HG02970 (cell line): ENCODE results near the gene NOD1.

Experiments
- ATAC-seq: cut with Tn5 transposase; IDR thresholded peaks from one replicate; pipeline ENCODE4 v1.9.1; 2021; ENCODE audit warnings: mild to moderate bottlenecking, moderate library complexity, moderate number of reproducible peaks; ENCODE audit not compliant: unreplicated experiment, low FRiP score

NOD1 gene

DNA sequence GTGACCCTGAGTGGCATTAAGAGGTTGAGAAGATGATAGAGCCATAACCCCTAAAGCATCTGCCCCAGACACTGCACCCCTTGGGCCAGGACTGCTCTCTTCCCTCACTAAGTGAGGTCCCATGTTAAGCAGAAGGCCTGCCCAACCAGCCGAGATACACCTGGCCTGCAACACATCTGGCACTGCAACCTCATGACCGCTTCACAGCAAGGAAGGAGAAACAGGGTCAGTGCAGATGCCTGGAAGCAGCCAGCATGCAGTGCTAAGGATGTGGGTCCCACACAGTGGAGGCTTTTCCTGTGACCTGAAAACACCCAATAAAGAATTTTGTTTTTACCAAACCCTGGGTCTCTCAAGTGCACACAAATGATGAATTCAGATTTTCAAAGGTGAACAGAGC lies 7.4 kb downstream of the NOD1 start:
- no peak for ATAC-seq

DNA sequence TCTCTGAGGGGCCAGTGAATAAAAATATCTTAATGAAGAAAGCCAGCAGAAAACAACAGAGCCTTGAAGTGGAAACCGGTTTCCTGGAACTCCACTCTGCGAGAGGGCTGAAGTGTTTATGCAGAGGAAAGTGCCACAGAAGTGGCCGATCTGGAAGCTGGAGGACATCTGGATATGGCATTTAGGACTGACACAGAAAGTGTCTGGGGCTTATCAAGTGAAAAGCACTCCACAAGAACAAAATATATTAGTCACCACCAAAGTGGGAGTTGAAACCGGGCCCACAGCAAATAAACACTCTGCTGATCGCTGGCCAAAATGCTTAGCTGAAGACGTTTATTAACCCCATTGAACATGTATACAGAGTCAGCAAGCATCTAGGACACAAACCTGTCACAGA lies 7.8 kb downstream of the NOD1 start:
- no peak for ATAC-seq

DNA sequence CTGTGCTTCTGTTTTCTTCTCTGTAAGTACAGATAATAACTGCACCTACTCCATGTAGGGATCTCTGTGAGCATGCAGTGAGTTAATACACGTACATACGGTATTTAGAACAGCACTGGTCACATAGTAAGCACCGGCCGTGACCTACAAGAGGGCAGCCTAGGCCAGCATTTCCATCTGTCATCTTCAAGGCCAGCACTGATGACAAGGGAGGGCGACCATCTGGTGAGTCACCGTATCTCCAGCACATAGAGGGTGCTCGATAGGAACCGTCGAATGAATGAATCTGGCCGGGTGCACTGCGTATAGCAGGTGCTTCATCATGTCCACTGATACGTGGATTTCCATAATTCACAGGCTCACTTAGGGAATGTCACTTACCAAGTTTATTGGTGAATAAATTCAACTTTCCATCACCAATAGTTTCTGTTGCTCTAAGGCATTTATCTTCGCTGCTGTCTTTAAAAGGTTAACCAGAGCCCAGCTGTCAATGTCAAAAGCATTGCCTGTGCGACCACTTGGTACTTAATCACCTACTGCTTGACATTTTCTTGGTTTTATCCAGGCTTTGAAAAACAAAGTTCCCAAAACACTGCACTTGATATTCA lies 8.3 kb downstream of the NOD1 start:
- no peak for ATAC-seq

DNA sequence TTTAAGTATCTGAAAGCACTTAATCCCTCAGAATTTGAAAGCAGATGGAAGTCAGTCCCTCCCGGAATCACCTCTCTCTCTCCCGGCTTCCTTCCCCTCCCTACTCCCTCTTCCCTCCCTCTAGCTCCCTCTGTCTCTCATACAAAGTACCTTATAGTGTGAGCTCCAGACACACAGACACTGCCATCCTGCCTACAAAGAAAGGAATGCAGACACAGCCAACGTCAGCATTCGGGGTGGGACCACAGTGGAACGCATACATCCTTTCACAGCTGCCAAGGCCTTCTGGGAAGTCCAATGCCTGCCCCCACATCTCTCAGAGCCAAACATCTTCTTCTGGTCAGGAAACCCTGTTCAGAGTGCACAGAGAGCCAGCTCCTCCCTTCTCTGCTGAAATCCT lies 9.3 kb downstream of the NOD1 start:
- ATAC-seq, result no peak

DNA sequence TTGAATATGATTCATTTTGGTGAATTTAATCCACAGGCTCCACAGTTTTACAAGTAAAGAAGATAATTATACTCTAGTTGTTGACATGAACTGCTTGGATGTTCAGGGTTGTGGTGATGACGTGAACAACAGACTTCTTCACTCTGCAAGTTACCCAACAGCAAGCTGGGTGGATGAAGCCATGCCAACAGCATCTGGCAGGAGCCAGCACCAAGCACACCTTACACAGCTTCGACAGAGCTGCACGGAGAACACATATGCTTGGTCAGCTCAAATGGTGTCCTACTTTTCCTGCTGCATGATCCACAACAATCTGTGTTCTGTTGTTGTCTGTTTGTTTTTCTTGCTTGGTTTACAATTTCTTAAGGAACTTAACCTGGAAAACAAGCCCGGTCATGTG lies 9.8 kb downstream of the NOD1 start:
- ATAC-seq, result no peak

DNA sequence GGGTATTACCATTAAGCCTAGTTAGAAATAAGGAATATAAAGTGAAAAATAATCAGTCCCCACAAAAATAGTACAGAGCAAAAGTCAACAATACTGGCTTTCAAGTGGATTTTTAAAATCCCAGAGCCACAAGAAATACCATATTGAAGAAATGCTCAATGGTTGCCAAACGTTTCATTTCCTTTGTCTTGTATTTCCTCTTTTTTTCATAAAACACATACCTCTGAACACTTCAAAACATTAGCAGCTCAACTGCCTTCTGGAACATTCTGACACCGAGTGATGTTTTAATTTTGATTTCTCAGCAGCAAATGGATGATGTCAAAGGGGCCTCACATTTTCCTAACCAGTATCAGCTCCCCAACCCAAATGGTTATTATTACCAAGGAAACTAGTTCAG lies 10.5 kb downstream of the NOD1 start:
- ATAC-seq, result no peak

DNA sequence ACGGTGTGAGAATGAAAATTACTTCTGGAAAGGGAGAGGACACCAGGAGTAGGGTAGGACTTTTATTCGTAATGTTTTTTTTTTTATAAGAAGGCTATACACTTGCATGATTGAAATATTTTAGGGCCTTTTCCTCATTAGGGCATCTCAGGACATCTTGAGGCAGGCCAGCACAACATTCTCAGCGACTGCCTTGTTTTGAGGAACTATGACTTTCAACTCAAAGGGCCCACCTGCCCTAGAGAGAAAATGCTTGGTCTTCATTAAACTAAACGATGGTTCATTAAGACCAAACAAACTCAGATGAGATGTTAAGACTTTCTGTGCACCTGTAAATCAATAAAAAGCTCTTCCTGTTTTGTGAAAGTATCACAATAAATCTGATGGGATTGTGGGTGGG lies 11.3 kb downstream of the NOD1 start:
- ATAC-seq, result no peak

DNA sequence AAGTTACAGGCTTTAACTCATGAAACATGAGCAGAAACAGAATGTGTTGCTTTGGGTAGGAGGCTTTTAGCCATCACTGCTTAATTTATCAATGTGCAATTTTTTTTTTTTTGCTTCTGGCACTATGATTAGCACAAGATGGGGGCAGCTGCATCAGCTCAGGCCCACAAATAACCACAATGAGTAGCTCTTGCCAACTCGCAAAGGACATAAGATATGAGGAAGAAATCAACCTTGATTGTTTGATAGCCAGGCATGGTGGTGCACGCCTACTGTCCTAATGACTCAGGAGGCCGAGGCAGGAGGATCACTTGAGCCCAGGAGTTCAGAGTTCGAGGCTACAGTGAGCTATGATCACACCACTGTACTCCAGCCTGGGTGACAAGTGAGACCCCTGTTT lies 12.3 kb downstream of the NOD1 start:
- no peak for ATAC-seq

DNA sequence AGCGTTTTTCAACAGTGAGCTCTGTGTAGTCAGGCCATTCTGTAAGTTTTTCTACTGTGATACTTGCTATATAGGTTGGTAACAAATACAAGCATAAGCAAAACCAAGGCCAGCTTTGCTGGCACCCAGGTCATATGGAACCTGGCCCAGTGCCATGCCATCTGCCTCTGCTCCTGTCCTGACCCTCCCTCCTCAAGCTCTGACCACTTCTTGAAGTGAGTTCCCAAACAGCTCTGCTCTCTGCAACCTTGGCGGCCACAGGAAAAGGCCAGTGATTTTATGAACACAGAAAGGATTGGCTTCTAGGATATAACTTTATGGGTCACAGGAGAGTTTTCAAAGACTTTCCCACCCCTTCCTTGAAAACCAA lies 12.8 kb downstream of the NOD1 start:
- no peak for ATAC-seq

DNA sequence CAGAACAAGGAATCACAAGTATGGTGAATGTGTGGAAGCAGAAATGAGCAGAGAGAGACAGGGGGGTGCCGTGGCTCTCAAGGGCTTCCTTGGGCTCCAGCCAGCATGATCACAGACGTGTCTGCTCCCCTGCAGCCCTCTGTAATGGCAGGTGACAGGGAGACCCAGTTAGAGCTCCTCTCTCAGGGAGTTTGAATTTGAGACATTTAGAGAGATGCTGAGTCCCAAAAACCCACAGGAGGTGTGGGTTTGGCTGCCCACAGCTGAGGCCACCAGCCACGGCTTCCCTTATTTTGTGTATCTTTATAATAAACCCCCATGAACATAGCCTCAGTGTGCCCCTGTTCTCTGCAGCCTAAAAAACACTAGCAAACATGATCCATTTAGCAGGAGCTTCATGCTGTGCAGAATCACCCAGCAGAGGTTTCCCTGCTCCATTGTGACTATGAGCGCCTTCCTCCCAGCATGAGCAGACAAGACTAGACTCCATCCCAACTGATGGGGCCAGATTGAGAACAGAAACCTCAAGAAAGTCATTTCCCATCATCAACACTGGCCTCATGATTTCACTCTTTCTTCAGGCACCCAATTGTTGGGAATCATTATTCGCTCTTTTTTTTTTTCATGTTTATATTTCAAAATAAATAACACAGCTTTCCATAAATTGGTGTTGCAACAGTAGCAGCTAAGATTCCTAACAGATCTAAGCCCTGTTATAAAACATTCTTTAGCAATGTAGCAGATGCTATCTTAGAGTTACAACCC lies 13.4 kb downstream of the NOD1 start:
- no peak for ATAC-seq

DNA sequence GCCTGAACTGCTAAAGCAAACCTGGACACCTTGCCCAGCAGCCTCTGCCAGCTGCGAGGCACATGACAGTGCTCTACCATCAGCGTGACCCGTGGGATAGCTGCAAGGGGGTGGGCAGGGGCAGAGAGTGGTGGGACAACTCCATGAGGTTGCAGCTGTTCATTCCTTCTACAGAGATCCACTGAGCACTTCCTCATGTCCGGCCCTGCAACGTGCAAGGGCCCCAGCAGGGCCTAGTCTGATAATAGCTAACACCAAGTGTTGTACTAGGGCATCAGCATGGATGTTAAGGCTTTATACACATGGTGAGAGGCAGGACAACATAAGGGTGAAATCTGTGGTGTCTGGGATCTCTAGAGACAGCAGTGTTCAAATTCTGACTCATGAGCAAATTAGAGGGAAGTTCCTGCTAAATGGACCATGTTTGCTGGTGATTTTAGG lies 14.3 kb downstream of the NOD1 start:
- no peak for ATAC-seq

DNA sequence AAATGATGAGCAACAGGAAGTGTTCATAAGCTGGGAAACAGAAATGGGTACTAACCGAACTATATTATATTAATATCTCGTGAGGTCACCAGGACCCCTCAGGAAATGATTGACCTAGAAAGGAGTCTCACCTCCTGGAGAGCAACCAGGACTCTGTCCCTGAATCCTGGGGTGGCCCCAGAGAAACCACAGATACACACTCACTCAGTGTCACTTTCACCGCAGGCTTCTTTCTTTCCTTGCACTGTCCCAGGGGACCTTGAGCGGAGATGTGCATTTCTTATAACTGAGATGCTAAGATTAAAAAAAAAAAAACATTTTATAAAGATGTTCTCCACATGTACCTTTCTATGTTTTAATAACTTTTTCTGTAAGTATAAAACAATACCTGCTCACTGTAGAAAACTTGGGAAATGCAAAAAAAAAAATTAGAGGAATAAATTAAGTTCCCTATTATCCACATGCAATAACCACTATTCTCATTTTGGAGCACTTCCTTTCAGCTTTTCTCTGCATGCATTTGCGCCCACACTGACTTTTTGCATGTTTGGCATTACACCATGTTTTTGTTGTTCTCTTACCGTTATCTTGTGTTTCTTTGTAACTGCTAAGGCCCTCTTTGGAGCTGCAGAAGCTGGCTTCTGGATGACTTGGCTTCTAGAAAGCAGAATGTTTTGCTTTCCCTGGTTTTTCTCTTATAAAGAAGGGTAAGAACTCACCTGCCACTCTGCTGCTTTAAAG lies 15.0 kb downstream of the NOD1 start:
- ATAC-seq, result no peak

DNA sequence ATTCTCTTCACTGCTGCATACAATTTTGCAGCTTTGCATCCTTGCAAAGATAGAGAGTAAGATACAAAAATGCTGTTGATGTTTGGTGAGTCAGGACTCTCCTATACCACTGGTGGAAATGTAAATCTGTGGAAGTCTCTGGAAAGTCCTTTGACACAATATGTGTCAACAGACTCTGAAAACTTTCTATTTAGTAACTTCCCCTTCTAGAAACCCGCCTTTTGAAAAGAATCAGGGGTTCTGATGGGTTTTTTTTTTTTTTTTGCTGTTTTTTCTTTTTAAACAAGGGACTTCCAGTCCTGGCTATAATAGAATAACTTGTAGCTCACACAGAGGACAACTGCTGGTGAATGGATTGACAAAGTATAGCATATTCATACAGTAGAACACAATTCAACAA lies 16.4 kb downstream of the NOD1 start:
- ATAC-seq, result no peak

DNA sequence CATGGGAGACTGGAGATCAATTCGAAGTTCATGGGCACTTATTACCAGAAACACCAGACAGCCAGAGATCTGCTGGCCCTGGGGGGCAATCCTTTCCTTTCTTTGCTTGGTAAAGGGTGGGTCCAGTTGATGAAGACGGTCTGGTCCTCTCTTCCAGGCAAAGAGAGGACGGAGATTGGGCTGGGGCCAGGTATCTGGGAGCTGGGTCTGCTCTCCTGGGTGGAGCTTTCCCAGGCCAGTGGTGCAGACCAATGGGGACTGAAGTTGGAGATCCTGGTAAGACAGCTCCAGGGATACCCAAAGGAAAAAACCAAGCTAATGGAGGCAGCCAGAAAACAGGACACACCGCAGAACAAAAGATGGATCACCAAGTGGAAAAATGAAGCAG lies 18.3 kb downstream of the NOD1 start:
- no peak for ATAC-seq

DNA sequence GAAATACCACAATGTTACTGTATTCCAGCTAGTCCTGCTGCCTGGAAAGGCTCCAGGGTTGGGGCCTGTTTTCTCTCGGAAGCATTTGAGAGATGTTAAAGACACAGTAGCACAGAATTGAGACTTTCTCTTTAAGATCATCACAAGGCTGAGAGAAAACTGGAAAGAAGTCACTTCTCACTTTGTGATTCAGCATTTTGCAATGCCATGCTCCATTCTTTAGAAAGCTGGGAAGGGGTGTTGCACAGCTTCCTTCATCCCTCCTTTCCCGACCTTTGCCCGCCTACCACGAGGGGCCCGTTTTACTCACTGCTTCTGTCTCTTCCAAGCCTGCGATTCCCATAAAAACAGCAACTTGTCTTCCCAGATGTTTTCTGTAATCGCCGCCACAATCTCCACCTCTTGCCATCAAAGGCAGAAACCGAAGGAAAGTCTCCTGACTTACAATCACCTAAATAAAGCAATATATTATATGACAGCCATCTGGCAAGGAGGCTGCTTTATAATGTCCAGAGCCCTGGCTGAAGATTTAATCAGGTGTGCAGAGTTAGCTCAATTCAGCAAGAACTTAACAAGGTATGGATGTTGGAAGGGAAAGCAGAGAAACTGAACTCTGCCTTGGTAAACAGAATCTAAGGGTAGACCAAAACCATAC lies 18.9 kb downstream of the NOD1 start:
- no peak for ATAC-seq

DNA sequence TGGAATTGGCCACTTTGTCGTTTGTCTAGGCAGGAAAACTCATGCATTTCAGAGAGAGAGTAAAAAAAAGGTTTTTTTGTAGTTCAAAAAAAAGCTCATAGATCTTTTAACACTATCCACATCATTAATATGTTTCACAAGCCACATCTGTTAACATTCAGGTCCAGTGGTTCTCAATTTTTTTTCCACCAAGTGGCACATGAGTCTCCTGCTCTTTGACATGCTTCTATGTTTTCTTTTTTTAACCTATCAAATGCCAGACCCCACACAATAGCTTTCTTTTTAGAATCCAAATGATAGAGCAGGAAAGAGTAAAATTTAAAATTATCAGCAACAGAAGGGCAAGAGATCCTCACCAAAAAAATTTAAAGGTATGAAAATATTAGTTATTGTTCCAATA lies 20.3 kb downstream of the NOD1 start:
- no peak for ATAC-seq

DNA sequence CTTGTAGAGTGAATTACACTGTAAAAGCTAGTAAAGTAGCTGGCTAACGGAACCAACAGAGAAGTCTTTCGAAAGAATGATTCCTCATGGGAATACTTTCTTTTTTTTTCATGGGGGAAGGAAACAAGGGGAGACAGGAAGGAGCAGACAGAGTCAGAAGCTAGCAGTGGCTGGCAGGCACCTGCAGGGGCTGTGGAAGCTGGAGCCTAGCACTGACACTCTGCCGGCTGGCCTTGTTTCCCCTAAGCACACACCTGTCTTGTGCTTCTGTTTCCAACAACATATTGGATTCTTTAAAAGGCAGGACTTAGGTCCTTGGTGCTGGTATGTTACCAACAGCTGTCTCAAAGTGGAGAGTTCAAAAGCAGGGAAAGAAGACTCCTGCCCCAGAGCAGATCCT lies 24.7 kb downstream of the NOD1 start:
- ATAC-seq, result no peak

DNA sequence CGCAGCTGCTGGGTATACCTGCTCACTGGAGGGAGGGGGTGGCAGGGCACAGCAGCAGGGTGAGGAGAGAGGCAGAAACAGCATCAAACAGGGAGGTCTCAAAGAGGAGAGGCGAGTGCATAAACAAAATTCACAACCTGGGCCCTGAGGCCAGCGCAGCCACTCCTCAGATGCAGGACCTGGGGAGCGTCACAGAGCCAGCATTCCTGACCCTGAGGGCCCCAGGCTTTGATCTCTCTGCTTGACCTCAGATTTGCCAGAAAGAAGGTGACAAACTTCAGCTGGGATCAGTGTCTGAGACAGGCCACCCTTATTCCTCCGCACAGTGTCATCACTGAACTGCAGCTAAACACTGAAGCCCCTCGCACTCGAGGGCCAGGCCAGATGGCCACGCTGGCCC lies 25.6 kb downstream of the NOD1 start:
- no peak for ATAC-seq

DNA sequence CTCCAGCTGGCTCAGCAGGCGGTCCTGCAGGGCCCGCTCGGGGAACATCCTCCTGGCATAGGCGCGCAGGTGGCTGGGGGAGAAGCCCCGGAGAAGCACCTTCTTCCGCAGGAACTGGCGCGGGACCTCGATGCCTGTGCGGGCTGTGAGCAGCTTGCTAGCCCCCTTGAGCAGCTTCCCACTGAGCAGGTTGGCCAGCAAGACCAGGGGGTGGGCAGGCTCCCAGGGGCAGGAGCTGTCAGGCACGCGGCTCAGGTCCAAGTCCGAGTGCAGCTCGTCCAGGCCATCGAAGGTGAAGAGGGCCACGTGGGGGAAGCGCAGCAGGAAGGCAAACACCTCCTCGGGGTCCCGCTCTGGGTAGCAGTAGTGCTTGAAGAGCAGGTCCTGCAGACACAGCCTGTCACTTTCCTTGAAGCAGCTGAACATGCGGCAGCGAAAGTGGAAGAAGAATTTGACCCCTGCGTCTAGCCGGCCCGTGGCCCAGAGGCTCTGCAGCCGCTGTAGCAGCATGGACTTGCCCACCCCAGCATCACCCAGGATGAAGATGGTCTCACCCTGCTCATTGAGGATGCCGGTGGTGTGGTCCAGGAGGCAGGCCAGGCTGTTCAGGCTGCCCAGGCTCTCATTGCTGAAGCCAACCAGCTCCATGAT lies 26.2 kb downstream of the NOD1 start:
- ATAC-seq, result no peak

DNA sequence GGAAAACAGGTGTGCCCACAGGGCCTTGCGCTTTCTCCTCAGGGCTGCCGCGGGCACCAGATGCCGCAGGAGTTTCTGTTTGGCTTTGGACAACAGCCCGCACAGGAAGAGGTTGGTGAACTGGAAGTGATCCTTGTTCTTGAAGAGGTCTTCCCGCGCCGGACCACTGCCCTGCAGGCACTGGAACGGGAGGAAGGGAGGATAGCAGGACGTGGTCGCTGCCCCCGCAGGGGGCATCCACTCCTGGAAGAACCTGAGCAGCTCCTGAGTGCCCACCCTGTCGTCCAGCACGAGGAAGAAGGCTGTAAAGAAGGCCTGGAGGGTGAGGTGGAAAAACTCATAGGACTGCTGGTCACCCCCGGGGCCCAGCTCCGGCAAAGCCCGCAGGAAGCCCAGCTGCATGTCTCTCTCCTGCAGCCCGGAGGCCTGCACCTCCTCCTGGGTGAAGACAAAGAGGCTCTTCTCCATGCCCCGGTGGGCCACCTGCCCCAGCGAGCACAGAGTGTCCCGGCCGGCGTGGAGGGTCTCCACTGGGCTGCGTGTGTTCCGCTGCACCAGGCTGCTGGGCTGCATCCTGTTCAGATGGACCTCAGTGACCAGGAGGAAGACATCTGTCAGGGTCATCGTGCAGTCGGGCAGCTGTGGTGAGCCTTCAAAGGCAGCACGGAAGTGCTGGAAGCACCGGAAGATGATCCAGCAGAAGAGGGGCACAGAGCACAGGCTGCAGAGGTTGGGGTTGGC lies 26.9 kb downstream of the NOD1 start:
- ATAC-seq, result no peak
